HEK293 (cell line): ENCODE results near the gene UQCR11.

ENCODE experiments used
- CTCF ChIA-PET: fragments of 350-600 bp; formaldehyde crosslinking; extraction: SDS; loops from one replicate; lab custom pipeline; 2021; ENCODE audit warnings: antibody characterized with exemption; lab: Yijun Ruan, JAX
- POLR2A ChIA-PET: fragments of 300-600 bp; formaldehyde crosslinking; extraction: SDS; loops from one replicate; lab custom pipeline; 2020; ENCODE audit warnings: antibody characterized with exemption, inconsistent platforms; lab: Yijun Ruan, JAX
- H3K27ac ChIP-seq: fragments of 200-500 bp; sonication (Bioruptor generic); 2 replicates; pipeline ENCODE4 v1.5.1; 2014; ENCODE audit warnings: low read depth, low read length, control low read depth, inconsistent platforms; ENCODE audit errors: extremely low read depth
- H3K36me3 ChIP-seq, 2 experiments: fragments of 200-500 bp in 1 of 2; sonication (Bioruptor generic) in 1 of 2; 1 replicate in 1 of 2; 2 replicates in 1 of 2; pipeline ENCODE4 v1.5.1; 2014 to 2017; ENCODE audit warnings: inconsistent platforms in 2 of 2, low read length in 2 of 2; ENCODE audit not compliant: control insufficient read depth in 2 of 2, insufficient read depth in 1 of 2
- H3K4me1 ChIP-seq: fragments of 200-500 bp; sonication (Bioruptor generic); 2 replicates; pipeline ENCODE4 v1.5.1; 2014; ENCODE audit warnings: mild to moderate bottlenecking, low read length, inconsistent platforms; ENCODE audit not compliant: control insufficient read depth, insufficient read depth
- H3K4me3 ChIP-seq: 2 replicates; pipeline ENCODE4 v1.5.1; 2011; ENCODE audit warnings: low read depth, mild to moderate bottlenecking, control low read depth, low read length, moderate library complexity
- H3K9me3 ChIP-seq: fragments of 200-500 bp; sonication (Bioruptor generic); 2 replicates; pipeline ENCODE4 v1.5.1; 2014; ENCODE audit warnings: low read depth, low read length, inconsistent platforms; ENCODE audit not compliant: control insufficient read depth, insufficient read depth
- ATF2 ChIP-seq: fragments of 450-650 bp; formaldehyde crosslinking; IDR thresholded peaks from 2 replicates; pipeline ENCODE4 v1.5.1; 2016; ENCODE audit warnings: missing biosample characterization, missing genetic modification characterization, low read depth
- KLF10 ChIP-seq: fragments of 450-650 bp; IDR thresholded peaks from 2 replicates; pipeline ENCODE4 v1.5.1; 2018; ENCODE audit warnings: missing biosample characterization, mild to moderate bottlenecking, missing genetic modification characterization
- KLF7 ChIP-seq: fragments of 450-650 bp; formaldehyde crosslinking; IDR thresholded peaks from 2 replicates; pipeline ENCODE4 v1.5.1; 2016; ENCODE audit warnings: missing biosample characterization, missing genetic modification characterization, borderline replicate concordance
- RBAK ChIP-seq: fragments of 450-650 bp; formaldehyde crosslinking; IDR thresholded peaks from 2 replicates; pipeline ENCODE4 v1.5.1; 2016; ENCODE audit warnings: missing biosample characterization, missing genetic modification characterization
- SCRT1 ChIP-seq: fragments of 450-650 bp; formaldehyde crosslinking; IDR thresholded peaks from 2 replicates; pipeline ENCODE4 v1.5.1; 2016; ENCODE audit warnings: missing biosample characterization, missing genetic modification characterization, borderline replicate concordance
- SP2 ChIP-seq: fragments of 450-650 bp; formaldehyde crosslinking; IDR thresholded peaks from 2 replicates; pipeline ENCODE4 v1.5.1; 2016; ENCODE audit warnings: missing biosample characterization, missing genetic modification characterization
- TCF7L2 ChIP-seq: IDR thresholded peaks from 2 replicates; pipeline ENCODE4 v1.6.1; 2011; ENCODE audit warnings: low read depth, mild to moderate bottlenecking, inconsistent platforms, low read length, moderate library complexity, borderline replicate concordance
- ZBTB44 ChIP-seq: fragments of 450-650 bp; IDR thresholded peaks from 2 replicates; pipeline ENCODE4 v1.5.1; 2018; ENCODE audit warnings: missing biosample characterization, mild to moderate bottlenecking, missing genetic modification characterization
- ZEB2 ChIP-seq: fragments of 450-650 bp; formaldehyde crosslinking; IDR thresholded peaks from 2 replicates; pipeline ENCODE4 v1.5.1; 2016; ENCODE audit warnings: missing biosample characterization, missing genetic modification characterization
- ZFP3 ChIP-seq: fragments of 450-650 bp; formaldehyde crosslinking; IDR thresholded peaks from 2 replicates; pipeline ENCODE4 v1.5.1; 2016; ENCODE audit warnings: low read depth, missing biosample characterization, missing genetic modification characterization
- ZFP69B ChIP-seq: fragments of 450-650 bp; formaldehyde crosslinking; IDR thresholded peaks from 2 replicates; pipeline ENCODE4 v1.5.1; 2016; ENCODE audit warnings: missing biosample characterization, missing genetic modification characterization
- ZNF10 ChIP-seq: fragments of 450-650 bp; formaldehyde crosslinking; IDR thresholded peaks from 2 replicates; pipeline ENCODE4 v1.5.1; 2017; ENCODE audit warnings: missing biosample characterization, missing genetic modification characterization
- ZNF174 ChIP-seq: fragments of 450-650 bp; formaldehyde crosslinking; IDR thresholded peaks from 2 replicates; pipeline ENCODE4 v1.5.0; 2017; ENCODE audit warnings: missing biosample characterization, mild to moderate bottlenecking, missing genetic modification characterization
- ZNF311 ChIP-seq: fragments of 450-650 bp; formaldehyde crosslinking; IDR thresholded peaks from 2 replicates; pipeline ENCODE4 v1.5.1; 2017; ENCODE audit warnings: missing biosample characterization, missing genetic modification characterization, borderline replicate concordance
- ZNF335 ChIP-seq: fragments of 450-650 bp; formaldehyde crosslinking; conservative IDR thresholded peaks from 2 replicates; pipeline ENCODE4 v1.5.1; 2016; ENCODE audit warnings: missing biosample characterization, missing genetic modification characterization
- ZNF513 ChIP-seq: fragments of 450-650 bp; IDR thresholded peaks from 2 replicates; pipeline ENCODE4 v1.5.1; 2018; ENCODE audit warnings: missing biosample characterization, missing genetic modification characterization
- ZNF530 ChIP-seq: fragments of 450-650 bp; formaldehyde crosslinking; IDR thresholded peaks from 2 replicates; pipeline ENCODE4 v1.5.1; 2016; ENCODE audit warnings: low read depth, missing biosample characterization, missing genetic modification characterization
- ZNF623 ChIP-seq: fragments of 450-650 bp; formaldehyde crosslinking; IDR thresholded peaks from 2 replicates; pipeline ENCODE4 v1.5.1; 2016; ENCODE audit warnings: missing biosample characterization, missing genetic modification characterization
- ZNF624 ChIP-seq: fragments of 450-650 bp; formaldehyde crosslinking; IDR thresholded peaks from 2 replicates; pipeline ENCODE4 v1.5.1; 2017; ENCODE audit warnings: missing biosample characterization, missing genetic modification characterization
- ZNF670 ChIP-seq: fragments of 450-650 bp; formaldehyde crosslinking; IDR thresholded peaks from 2 replicates; pipeline ENCODE4 v1.5.1; 2016; ENCODE audit warnings: missing biosample characterization, missing genetic modification characterization, low read depth
- ZNF792 ChIP-seq: fragments of 450-650 bp; formaldehyde crosslinking; IDR thresholded peaks from 2 replicates; pipeline ENCODE4 v1.5.1; 2016; ENCODE audit warnings: missing biosample characterization, missing genetic modification characterization
- ZSCAN23 ChIP-seq: fragments of 450-650 bp; formaldehyde crosslinking; IDR thresholded peaks from 2 replicates; pipeline ENCODE4 v1.5.1; 2016; ENCODE audit warnings: missing biosample characterization, missing genetic modification characterization
- TF ChIP-seq, protein P1 (sequence below): fragments of 450-650 bp; formaldehyde crosslinking; IDR thresholded peaks from 2 replicates; pipeline ENCODE4 v1.5.1; 2016; ENCODE audit warnings: missing biosample characterization, missing genetic modification characterization

The UQCR11 gene

GRCh38 chr19:1558552-1558951 is 46.7 kb downstream of the UQCR11 start (continued):
- TF ChIP-seq, protein P1, sequence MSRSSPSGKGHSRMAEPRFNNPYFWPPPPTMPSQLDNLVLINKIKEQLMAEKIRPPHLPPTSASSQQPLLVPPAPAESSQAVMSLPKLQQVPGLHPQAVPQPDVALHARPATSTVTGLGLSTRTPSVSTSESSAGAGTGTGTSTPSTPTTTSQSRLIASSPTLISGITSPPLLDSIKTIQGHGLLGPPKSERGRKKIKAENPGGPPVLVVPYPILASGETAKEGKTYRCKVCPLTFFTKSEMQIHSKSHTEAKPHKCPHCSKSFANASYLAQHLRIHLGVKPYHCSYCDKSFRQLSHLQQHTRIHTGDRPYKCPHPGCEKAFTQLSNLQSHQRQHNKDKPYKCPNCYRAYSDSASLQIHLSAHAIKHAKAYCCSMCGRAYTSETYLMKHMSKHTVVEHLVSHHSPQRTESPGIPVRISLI (tag by site-specific recombination) = no peak

DNA sequence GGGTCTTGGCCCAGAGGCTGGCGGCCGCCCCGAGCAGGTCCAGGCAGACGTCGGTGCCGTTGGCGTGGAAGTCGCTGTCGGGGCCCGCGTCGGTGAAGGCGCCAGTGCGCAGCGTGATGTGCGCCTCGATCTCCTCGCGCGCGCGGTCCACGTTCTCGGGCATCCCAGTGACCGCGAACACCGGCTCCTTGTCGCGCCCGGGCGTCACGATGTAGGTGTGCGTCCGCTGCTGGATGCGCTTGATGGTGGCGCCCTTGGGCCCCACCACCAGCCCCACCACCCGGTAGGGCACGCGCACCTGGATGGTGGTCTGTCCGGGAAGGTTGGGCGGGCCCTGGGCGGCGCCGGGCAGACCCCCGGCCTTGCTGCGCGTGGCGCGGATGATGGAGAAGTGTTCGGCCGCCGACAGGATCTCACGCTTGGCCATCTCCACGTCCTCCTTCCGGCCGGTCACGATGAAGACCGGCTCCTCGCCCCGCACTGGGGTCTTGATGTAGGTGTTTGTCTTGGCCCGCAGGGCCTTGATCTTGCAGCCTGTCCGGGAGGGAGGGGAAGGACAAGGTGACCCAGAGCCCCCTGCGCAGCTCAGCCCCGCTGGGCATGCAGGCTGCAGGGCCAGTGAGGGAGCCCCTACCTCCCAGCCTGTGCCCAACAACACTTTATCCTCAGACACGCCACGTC is 48.7 kb downstream of the UQCR11 start:
- Histone ChIP-seq H3K4me1 (no peaks in the 10 kb centered on the region), H3K9me3 (no peaks in the 10 kb centered on the region), H3K27ac (no peak overlapping the region), H3K36me3 (peaks cover 0 to 13% of the 10 kb centered on the region in 2 experiments; a peak in 2 of 3 replicates), H3K4me3 (no peak overlapping the region)
- POLR2A ChIA-PET = no interaction called here
- TF ChIP-seq ZEB2 (tag by site-specific recombination) (no peak), ZSCAN23 (tag by site-specific recombination) (no peak), RBAK (tag by site-specific recombination) (no peak), ZFP69B (no peak), ZNF311 (tag by site-specific recombination) (no peak), ZNF10 (no peak), ATF2 (tag by site-specific recombination) (no peak), KLF10 (tag by site-specific recombination) (no peak), ZNF624 (tag by site-specific recombination) (no peak), ZFP3 (tag by site-specific recombination) (no peak), KLF7 (tag by site-specific recombination) (no peak), ZNF670 (tag by site-specific recombination) (no peak), SCRT1 (tag by site-specific recombination) (no peak), TCF7L2 (no peak), ZNF530 (tag by site-specific recombination) (no peak)
- CTCF ChIA-PET = interaction anchor here (0.6 kb wide), 1 partner anchor 40 kb away, joined by 6 read pairs; no protein-coding TSS in a partner anchor

- no peak for TF ChIP-seq ZNF792 (tag by site-specific recombination)
- TF ChIP-seq SP2 (tag by site-specific recombination) = no peak
- TF ChIP-seq ZNF335 (tag by site-specific recombination) = no peak
- no peak for TF ChIP-seq ZBTB44 (tag by site-specific recombination)
- TF ChIP-seq ZNF623 (tag by site-specific recombination) = no peak
- TF ChIP-seq ZNF174 (tag by site-specific recombination) = no peak
- no peak for TF ChIP-seq ZNF513 (tag by site-specific recombination)
- H3K9me3 ChIP-seq = no peaks in the 10 kb centered on the region
- H3K4me1 ChIP-seq = no peaks in the 10 kb centered on the region
- ChIA-PET CTCF (no interaction called here), POLR2A (no interaction called here)
- H3K36me3 ChIP-seq = peaks cover 0 to 9% of the 10 kb centered on the region in 2 experiments; a peak in 1 of 3 replicates
- H3K4me3 ChIP-seq = no peak overlapping the region
- no peak overlapping the region for H3K27ac ChIP-seq
These were observed 49.5 kb downstream of the UQCR11 start for GRCh38 chr19:1555487-1556389.
